Omental fat pad (tissue), 4 donors: ENCODE data around the gene ANK3. TPM values are rescaled to one million over a fixed set of nuclear protein-coding genes. Genes with fewer than 3 reads are reported as not detected.
A peak's percentile ranks its signal among the peaks of the same experiment; 100 is the strongest.

Source experiments
- ATAC-seq: fragments of 150-250 bp; one replicate; pipeline ENCODE4 v1.9.1; 2016; ENCODE audit warnings: mild to moderate bottlenecking, moderate library complexity; ENCODE audit not compliant: low FRiP score
- DNase-seq: peaks from one replicate; pipeline ENCODE4 v3.0.0-alpha.2; 2019; ENCODE audit warnings: low spot score
- CTCF ChIP-seq, 3 donors: fragments of 450-650 bp; IDR thresholded peaks; one replicate each; pipeline ENCODE4 v1.5.1; 2016 to 2017; ENCODE audit warnings: antibody characterized with exemption in 3 of 3, mild to moderate bottlenecking in 3 of 3, moderate library complexity in 2 of 3
- total RNA-seq, 4 donors: library from RNA; depleted of rRNA; stranded (reverse); fragments of >200 nt; gene quantifications; one replicate each; pipeline ENCODE4 v1.1.0, GENCODE V29; 2016

Gene ANK3
- total RNA-seq, 4 donors from 2014 or later = 10.5 to 22.5 (median 13.3) TPM

GRCh38 chr10:60350400-60350799, 39.3 kb downstream of the ANK3 start:
- ATAC-seq = no peak

GRCh38 chr10:60349426-60349825, 40.2 kb downstream of the ANK3 start:
- DNase-seq (no peak), ATAC-seq (no peak)
- no peak for TF ChIP-seq CTCF (IDR thresholded peaks at IDR 0.05)

More at GRCh38 chr10:60350400-60350799, 39.3 kb downstream of the ANK3 start:
- TF ChIP-seq CTCF (IDR thresholded peaks at IDR 0.05) = no peak
- no peak for DNase-seq

- DNase-seq = no peak
- ATAC-seq = no peak
- TF ChIP-seq CTCF (IDR thresholded peaks at IDR 0.05) = no peak
These were observed 40.7 kb downstream of the ANK3 start for GRCh38 chr10:60348982-60349381.

GRCh38 chr10:60347270-60347669, 42.4 kb downstream of the ANK3 start:
- ATAC-seq (no peak), DNase-seq (no peak)
- no peak for TF ChIP-seq CTCF (IDR thresholded peaks at IDR 0.05)

GRCh38 chr10:60346661-60347060, 43.0 kb downstream of the ANK3 start:
- no peak for TF ChIP-seq CTCF (IDR thresholded peaks at IDR 0.05)
- no peak for ATAC-seq
- DNase-seq = no peak

- DNase-seq (no peak), ATAC-seq (peak; percentile 71)
- no peak for TF ChIP-seq CTCF (IDR thresholded peaks at IDR 0.05)
These were observed 46.4 kb downstream of the ANK3 start for GRCh38 chr10:60343254-60343653.

- TF ChIP-seq CTCF (IDR thresholded peaks at IDR 0.05) = no peak
- peak; percentile 55 for ATAC-seq
- no peak for DNase-seq
These were observed 47.7 kb downstream of the ANK3 start for GRCh38 chr10:60341969-60342368.
